ENCODE data around the gene MCAM.

MCAM gene

DNA sequence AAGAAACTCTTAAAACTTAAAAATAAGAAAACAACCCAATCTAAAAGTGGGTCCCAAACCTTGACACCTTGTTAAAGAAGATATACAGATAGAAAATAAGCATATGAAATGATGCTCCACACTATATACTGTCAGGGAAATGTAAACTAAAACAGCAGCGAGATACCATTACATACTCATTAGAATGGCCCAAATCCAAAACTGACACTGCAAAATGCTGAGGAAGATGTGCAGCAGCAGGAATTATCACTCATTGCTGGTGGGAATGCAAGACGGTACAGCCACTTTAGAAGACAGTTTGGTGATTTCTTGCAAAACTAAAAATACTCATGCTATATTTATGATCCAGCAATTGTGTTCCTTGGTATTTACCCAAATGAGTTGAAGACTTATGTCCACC lies 12.4 kb upstream of the MCAM start:
- no peak for DNase-seq

DNA sequence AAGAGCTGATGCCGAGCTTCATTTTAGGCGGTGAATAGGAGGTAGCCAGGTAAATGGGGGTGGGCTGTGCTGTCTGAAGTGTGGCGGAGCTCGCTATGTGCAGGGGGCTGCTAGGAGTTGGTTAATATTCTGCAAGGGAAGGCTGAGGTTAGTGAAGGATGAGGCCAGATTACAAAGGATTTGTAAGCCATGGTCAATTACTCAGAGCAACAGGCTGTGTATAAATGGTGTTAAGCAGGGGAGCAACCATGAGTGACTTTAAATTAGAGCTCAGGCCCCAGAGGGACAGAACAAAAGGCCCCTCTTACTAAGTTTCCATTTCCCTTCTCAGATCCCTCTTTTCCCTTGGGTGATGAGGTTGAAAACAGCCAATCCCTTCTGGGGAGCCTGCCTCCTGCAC lies 7.3 kb upstream of the MCAM start:
- no peak for DNase-seq

DNA sequence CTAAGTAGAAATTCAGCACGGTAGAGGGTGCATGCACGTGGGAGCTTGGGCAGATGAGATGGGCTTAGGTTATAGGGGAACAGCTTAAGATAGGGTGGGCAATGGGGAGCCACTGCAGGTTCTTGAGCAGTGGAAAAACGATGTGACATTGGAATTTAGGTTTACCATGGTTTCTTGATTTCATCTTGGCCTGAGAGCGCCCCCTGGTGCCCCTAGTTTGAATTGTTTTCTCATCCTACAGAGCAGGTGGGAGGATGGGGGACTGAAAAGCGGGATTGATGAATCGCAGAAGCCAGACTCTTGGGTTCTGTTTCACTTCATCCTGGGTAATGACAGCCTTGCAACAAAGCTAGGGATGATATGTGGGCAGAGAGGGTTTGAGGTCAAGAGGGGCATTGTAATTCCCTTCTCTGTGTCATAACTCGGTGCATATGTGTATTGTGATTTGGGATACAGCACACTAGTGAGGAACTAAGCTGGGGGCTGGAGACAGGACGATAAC lies 6.7 kb upstream of the MCAM start:
- peak; percentile 63 to 76 for DNase-seq

DNA sequence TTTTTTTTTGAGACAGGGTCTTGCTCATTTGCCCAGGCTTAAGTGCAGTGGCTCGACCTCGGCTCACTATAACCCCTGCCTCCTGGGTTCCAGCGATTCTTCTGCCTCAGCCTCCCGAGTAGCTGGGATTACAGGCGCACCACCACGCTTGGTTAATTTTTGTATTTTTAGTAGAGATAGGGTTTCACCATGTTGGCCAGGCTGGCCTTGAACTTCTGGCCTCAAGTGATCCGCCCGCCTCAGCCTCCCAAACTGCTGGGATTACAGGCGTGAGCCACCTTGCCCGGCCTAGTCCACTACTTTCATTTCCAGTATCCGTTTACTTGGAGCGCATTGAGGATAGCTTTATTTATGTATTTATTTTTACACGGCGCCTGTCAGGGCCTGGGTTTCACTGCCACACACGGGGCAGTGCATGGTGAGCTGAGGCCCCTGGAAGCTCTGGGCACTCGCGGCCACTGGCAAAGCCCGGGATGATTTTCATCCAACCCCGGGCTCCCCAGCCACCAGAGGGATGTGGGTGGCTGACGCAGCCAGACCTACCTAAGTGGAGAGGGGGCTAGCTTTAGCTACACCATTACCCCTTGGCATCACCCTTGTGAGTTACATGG lies 6.1 kb upstream of the MCAM start:
- no peak for DNase-seq

DNA sequence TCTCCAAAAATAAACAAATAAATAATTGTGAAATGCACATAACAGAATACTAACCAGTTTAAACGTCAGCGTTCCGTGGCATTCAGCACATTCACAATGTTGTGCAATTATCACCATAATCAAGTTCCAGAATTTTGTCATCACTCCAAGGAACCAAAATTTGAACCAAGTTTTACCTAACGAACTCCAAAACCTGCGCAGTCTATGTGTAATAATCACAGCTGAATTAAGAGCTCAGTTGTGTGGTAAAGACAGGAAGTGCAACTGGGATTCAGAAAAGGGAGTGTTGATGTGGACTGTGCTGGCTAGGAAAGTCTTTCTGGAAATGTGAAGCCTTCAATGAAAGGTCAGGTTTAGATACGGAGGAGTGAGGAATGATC lies 5.4 kb upstream of the MCAM start:
- DNase-seq: peak in 1 of 2 experiments; percentile 11

DNA sequence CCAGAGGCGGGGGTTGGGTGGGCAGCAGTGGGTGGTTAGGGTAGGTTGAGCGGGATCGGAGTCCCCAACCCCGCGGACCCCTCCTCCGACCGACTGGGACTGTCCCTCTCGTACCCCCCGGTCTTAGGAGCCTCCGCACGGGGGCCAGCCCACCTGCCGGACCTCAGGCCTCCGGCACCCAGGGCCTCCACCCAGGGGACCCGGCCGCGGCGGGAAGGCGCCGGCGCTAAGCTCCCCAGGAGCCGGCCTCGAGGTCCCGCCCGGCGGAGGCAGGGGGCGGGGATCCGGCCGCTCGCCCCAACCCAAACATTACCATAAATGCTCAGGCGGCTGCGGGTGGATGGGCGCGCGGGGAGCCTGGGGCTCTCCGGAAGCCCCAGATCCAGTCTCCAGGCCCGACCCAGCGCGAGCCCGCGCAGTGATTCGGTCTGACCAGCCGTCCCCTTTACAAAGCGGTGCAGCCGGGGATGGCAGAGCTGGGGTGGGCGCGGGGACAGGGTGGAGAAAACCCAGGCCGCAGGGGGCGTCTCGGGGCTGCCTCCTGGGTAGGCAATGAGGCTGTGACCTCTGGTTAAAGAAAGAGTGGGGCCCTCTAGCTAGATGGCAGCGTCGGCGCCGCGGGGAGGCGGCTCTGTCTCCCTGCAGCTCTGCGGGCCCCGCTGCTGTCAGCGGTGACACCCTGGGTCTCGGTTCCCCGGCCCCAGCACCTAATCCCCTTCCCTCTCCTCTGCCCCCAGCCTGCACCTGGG lies 4.0 kb upstream of the MCAM start:
- peak; percentile 30 to 37 for DNase-seq

DNA sequence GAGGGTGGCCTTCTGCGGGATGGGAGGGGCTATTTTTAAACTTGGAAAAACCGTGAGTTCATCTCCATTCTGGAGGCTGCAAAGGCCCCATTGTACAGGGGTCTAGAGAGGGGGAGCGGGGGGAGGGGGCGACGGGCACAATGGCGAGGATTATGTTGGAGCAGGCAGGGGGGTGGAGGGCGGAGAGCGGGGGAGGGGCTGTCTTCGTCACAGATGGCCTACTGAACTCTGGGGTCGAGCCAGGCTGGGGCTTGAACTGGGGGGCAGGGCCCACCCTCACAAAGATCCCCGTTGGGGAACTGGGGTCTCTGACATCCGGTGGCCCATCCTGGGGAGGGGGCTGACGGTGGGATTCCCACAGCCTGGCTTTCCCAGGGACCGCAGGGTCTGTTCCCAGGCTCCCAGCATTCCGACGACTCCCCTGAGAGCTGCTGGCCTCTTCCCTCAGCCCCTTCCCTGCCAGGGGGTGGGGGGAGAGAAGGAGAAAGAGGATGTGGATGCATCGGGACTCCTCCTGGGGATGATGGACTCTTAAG lies 3.4 kb upstream of the MCAM start:
- no peak for DNase-seq

DNA sequence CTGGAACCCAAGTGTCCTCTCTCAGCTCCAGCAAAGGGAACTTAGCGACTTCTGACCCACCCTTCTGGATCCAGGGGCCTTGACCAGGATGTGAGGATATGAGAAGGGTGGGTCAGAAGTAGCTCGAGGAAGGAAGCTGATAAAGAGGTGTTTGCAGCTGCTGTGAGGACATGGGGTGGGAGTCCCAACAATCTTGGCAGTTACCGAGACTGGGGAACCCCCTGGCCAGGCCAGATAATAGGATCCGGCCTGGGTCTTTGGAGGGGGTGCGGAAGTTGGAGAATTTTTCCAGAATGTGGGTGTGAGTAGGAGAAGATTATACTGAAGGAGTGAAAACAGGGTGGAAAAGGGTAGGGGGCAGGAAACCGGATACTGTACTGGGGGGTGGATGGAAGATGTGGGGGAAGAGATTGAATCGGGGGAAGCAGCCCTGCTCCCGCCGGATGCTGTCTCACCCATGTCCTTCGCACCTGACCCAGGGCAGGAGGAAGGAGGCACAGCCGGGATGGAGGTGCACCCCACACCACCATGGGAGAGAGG lies 2.8 kb upstream of the MCAM start:
- DNase-seq: no peak

DNA sequence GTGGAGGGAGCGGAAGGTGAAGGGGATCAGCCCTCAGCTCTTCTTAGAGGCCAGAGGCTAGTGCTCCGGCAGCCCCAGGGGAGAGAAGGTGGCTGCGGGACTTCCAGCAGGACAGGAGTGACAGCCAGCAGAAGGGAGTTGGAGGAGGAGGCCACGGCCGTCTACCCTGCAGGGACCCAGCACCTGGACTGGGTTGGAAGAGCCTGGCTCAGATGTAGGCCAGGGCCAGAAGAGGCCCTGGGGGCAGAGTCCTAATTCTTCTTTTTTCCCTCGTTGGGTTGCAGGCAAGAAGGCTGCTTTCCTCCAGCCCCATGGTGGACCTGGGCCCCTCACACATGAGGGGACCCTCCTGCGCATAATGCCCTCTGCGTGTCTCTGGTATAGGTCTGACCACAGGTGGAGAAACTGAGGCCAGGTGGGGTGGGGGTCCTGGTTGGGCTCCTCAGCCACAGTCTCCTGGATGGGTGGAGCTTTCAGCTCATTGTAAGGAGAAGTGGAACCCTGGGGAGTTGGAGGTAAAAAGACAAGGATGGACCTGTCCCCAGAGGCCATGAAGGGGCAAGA lies 2.3 kb upstream of the MCAM start:
- no peak for DNase-seq

DNA sequence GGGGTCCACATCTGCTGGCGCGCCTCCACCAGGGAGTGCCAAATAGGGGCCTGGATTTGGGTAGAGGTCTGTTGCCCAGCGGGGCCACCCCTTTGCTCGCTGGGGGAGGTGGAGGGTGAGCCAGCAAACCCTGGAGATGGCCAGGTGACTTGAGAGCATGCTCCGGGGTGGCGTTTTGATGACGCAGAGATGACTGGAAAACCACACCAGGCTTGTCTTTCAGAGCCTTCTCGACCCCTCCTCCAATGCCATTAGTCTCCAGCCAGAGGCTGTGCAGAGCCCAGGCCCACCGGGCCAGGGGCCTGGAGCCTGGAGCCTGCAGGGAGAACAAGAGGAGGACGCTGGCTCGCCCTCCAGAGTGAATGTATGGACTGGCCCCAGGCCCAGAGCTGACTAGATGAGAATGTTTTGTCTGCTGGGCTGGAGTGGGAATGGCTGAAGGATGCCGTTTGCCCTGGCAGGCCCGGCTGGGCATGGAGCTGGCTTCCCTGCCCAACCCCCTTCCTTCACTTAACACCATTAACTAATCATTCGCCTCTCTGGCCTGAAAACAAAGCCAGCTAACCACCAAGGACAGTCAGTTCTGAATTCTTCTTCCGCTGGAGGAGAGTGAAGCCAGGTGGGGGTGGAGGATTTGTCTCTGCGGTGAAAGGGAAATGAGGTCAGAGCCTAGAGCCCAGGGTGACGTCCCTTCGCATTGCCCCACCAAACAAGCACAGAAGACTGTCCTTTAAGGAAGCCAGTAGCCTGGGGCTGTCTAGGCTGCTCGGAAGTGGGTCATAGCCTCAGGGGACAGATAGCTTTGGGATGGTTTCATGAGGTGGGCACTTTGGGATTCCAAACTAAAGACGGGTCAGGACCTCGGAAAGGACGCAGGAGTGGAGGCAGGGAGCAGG lies 1.6 kb upstream of the MCAM start:
- no peak for DNase-seq

DNA sequence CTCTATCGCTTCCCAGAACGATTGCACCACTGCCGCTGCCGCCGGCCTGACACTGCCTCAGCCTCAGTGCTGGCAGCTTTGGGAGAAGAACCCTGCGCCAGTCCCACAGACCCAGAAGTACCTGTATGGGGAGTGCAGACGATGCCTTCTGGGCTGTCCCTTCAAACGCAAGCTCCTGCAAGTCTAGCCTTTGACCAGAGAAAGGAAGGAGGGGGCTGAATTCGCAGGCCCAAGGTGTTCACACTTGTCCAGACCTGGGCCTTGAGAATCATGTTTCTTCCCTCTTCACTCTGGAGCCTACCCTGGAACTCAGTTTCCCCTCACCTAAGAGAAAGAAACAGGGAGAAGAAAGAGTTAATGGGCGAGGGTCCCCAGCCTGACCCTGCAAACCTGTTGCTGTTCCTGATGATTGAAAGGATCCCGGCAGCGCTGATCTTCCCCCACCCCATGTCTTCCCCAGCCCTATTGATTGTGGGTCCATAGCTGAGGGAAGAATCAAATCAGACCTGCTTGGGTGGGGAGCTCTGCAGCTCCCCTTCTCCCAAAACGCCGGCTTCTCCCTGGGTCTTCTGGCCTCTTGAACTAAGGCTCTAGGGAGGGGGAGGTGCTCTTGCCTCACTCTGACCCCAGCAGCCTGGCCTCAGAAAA lies 786 bp upstream of the MCAM start:
- DNase-seq: no peak

DNA sequence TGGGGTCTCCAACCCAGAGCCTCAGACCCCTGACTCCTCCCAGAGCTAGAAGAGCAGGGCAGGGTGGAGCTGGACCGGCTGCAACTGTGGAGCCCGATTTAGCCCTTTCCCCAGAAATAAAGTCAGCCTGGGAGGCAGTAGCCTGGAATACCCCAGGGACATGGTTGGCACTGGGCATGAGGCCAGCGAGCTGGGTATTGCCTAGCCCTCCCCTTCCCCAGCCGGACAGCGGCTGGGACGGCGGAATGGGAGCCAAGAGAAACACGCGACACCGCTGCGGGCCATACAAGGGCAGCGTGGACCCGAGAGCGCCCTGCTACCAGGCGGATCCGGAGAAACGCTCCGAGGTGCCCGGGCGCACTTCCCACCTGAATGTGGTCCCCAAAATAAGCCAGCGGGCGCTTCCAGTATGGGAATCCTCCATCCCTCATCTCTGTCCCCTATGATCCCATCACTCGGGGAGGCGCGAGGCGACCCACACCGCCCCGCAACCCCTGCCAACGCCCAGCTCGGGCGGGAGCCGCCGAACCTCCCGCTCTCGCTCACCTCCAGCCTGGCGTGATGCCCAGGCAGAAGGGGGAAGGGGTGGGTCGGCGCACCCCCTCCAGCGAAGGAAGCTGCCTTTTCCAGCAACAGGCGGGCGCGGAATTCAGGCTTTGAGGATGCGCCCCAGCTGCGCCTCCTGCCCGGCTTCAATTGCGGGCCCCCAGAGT lies 758 bp downstream of the MCAM start:
- no peak for DNase-seq

DNA sequence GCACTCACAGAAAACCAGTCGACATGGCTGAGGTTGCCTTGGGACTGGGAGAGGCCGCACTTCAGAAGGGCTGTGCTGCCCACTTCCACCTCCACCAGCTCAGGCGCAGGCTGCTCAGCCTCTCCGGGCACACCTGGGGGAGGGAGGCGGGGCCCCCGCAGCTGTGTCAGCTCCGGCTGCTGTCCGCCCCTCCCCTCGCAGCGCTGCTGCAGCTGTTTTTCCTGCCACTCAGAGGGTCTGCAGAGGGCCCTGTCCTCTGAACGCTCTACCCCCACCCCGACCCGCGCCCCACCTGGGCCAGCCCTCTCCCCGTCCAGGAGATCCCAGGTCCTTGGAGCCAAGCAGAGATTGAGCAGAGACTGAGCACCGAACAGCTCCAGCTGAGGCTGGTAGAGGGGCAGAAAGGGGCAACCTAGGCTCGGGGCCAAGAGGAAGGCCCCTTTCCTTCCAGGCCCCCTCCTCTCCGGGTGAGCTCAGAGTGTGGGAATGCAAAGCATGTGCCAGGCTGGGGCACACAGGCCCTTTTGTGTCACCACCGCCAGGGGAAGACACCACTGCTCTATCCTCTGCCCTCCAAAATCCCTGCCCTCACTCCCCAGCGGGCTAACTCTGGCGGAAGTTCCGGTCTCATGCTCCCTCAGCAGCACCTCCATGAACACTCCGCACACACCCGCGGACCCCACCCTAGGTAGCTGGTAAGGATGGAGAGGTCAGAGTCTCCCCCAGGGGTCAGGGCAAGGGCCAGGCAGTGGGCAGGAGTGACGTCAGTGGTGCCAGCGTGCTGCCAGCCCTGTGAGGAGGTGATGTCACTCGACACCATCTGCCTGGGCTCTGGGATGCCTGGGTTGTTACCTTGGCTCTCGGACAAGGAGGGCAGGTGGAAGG lies 1.6 kb downstream of the MCAM start:
- DNase-seq: no peak

DNA sequence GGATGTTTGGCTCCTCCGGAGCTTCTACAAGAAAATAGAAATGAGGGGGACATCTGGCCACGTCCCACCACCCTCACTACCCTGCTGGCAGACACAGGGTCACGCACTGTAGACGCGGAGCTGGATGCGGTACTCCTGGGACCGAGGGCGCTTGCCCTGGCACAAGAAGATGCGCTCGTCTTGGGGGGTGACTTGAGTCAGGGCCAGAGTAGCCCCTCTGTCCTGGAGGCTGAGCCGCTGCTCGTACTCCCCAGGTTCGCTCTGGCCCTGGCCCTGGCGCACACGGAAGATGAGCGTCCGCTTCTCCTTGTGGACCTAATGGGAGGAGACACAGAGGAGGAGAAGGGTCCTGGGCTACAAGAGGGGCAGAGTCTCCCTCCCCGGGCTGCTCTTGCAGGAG lies 2.2 kb downstream of the MCAM start:
- DNase-seq: no peak

DNA sequence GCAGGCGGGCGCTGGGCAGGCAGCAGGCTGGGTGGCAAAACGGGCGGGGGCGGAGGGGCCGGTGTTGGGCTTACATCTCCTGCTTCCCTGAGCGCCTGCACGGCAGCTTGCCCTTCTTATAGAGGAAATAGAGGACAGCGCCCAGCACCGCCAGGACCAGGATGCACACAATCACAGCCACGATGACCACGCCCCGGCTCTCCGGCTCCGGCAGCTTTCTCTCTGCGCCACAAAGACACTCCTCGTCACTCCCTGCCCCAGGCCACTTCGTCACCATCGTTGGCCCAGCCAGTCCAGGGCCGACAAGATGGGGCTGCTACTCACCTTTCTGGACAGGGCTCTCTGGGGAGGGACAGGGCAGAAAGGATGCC lies 6.3 kb downstream of the MCAM start:
- DNase-seq: no peak

DNA sequence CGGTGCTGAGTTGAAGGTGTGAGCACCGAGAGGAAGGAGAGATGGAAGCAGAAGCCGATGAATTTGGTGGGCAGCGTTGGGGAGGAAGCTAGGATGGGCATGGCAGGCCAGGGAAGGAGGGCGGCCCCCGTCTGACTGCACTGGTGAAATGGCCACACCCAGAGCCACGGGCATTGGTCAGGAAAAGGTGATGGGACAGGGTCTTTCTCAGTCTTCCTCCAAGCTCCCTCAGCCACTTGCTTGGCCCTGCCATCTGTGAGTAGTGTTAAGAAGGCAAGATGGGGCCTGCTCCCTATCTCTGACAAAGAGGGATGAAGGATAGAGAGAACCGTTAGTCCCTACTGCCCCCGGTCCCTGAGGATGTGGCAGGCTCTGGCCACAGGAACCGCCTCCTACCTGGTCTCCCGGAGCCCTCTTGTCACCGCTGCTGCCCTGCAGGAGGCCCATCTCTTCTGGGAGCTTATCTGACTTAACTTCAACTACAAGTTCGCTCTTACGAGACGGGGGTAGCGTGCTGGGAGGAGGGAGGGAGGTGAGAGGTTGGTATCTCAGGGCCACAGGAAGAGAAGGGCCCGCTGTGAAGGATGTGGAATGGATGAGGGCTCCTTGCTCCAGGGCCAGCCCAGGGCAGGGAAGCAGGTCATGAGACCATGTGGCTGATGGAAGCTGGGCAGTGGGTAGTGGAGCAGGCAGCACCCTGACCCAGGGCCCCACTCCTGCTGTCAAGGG lies 6.8 kb downstream of the MCAM start:
- DNase-seq: no peak

DNA sequence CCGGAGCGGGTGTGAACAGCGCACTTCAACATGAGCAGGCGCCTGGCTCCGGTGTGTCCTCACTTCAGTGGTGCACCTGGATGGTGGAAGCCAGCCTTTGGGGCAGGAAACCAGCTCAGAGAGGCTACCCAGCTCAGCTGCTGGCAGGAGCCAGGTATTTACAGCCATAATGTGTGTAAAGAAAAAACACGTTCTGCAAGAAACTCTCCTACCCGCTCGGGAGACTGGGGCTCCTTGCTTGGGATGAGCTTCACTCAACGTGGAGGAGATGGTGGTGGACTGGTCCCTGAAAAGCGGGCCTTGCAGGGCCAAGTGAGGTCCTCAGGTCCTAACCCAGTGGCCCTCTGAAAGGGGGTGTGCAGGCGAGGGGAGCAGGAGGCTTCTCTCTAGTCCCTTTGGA lies 7.5 kb downstream of the MCAM start:
- no peak for DNase-seq

DNA sequence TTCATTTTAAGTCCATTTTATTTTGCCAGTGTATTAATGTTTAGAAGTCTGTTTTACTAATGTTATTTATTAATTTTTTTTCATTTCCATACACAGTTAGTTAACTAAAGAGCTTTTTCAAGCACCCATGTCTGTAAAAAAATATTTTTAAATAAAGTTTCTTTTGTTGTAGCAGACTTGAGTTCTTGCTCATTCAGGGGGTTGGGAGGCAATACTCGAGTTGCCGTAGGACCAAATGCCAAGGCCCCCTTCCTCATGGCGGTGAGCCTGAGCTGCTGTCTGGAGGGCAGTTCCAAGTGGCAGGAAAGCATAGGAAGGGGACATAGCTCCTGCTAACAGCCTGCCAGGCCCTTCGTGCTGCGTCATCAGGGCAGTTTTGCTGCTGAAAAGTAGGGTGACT lies 9.0 kb downstream of the MCAM start:
- no peak for DNase-seq

DNA sequence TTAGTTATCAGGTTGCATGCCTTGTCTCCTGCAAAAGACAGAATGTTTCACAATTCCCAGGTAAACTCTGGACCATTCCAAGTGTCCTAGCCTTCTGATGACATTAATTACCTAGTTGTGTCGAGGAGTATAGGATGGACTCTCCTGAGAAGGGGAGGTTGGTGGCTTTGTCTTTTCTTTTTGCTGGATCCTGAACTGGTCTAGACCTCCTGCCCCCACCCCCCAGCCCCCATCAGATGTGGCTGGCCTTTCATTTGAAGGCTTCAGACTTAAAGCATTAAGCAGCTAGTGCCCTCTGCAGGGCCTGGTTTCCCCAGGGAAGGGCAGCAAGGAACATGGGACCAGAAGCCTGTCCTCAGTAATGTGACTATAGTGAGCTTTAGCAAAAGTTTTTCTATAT lies 9.7 kb downstream of the MCAM start:
- DNase-seq: no peak

DNA sequence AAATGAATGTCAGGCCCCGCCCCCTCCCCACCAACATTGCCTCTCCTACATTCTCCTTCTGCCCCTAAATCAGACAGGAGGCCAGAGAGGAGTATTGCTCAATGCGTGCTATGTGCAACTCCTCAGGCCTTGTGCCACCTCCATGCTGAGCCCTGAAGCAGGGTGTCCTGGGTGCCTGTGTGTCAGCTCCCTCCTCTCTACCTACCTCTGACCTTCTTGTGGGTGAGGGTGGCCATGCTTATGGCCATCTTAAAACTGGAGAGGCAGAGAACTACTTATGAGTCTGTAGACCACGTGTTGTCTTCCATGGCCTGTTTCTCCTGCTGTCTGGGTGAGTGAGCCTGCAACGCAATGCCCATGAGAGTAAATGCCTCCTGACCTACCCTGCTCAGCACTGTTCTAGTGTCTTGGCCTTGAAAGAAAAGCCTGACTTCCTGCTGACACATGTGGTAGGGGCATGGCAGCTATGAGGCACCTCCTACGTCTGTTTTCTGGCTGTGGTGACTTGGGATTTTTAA lies 10.5 kb downstream of the MCAM start:
- DNase-seq: no peak
